Upper lobe of right lung (tissue), 1 donor: Measurements from ENCODE around the gene WBP2NL. TPM values are rescaled to one million over a fixed set of nuclear protein-coding genes. Genes with fewer than 3 reads are reported as not detected.

Experiments used
- ATAC-seq: fragments of 200-7000 bp; cut with Tn5 transposase; one replicate; pipeline ENCODE4 v1.9.1; 2020; ENCODE audit warnings: mild to moderate bottlenecking, moderate library complexity
- DNase-seq: peaks from one replicate; pipeline ENCODE4 v3.0.0-alpha.2; 2020
- H3K27ac ChIP-seq: fragments of 200-600 bp; one replicate; pipeline ENCODE4 v1.8.0; 2022
- H3K27me3 ChIP-seq: fragments of 200-600 bp; one replicate; pipeline ENCODE4 v1.8.0; 2022; ENCODE audit warnings: mild to moderate bottlenecking
- H3K36me3 ChIP-seq: fragments of 200-600 bp; one replicate; pipeline ENCODE4 v1.8.0; 2022
- H3K4me1 ChIP-seq: fragments of 200-600 bp; one replicate; pipeline ENCODE4 v1.8.0; 2022
- H3K4me3 ChIP-seq: fragments of 200-600 bp; one replicate; pipeline ENCODE4 v1.8.0; 2022; ENCODE audit warnings: mild to moderate bottlenecking
- H3K9me3 ChIP-seq: fragments of 200-600 bp; one replicate; pipeline ENCODE4 v1.8.0; 2022
- CTCF ChIP-seq: fragments of 200-600 bp; IDR thresholded peaks from one replicate; pipeline ENCODE4 v1.8.0; 2022; ENCODE audit warnings: antibody characterized with exemption
- intact Hi-C: fragments of 100-400 bp; cut with DNase I; formaldehyde crosslinking; loops from one replicate; pipeline ENCODE4 v1.11.0; 2022
- total RNA-seq: library from RNA; stranded (reverse); fragmentation: NEBNext Ultra II Directional; extraction: Animal tissue kit (Norgen Biotek cat#: 25700); gene quantifications from one replicate; pipeline ENCODE4 v1.2.1, GENCODE V29; 2021
- donor health status: DM: no; HTN: yes; CAD: no; lungs with severe emphysema.

Gene WBP2NL
- total RNA-seq, 1 donor from 2014 or later = 1.3 TPM

- Histone ChIP-seq H3K27ac (peak overlapping the region; percentile 90), H3K4me1 (peaks cover 41% of the 10 kb centered on the region), H3K36me3 (no peaks in the 10 kb centered on the region), H3K9me3 (no peaks in the 10 kb centered on the region), H3K4me3 (peak overlapping the region; percentile 65), H3K27me3 (no peaks in the 10 kb centered on the region)
- intact Hi-C loops = no loop called here
- no peak for TF ChIP-seq CTCF
- ATAC-seq (no peak), DNase-seq (no peak)
Measured at GRCh38 chr22:42074846-42075676, 76.5 kb downstream of the WBP2NL start.

- no peak for TF ChIP-seq CTCF
- intact Hi-C loops = no loop called here
- Histone ChIP-seq H3K27ac (no peak overlapping the region), H3K4me3 (no peak overlapping the region), H3K4me1 (peaks cover 39% of the 10 kb centered on the region), H3K27me3 (no peaks in the 10 kb centered on the region), H3K36me3 (no peaks in the 10 kb centered on the region), H3K9me3 (no peaks in the 10 kb centered on the region)
- ATAC-seq (no peak), DNase-seq (no peak)
Measured at GRCh38 chr22:42076764-42077485, 78.3 kb downstream of the WBP2NL start.

- peaks cover 6% of the 10 kb centered on the region for H3K36me3 ChIP-seq
- peaks cover 39% of the 10 kb centered on the region for H3K4me1 ChIP-seq
- H3K27ac ChIP-seq = no peak overlapping the region
- no peaks in the 10 kb centered on the region for H3K27me3 ChIP-seq
- intact Hi-C loops = no loop called here
- no peaks in the 10 kb centered on the region for H3K9me3 ChIP-seq
- TF ChIP-seq CTCF = no peak
- no peak overlapping the region for H3K4me3 ChIP-seq
- DNase-seq = no peak
- ATAC-seq = no peak
Measured at GRCh38 chr22:42077486-42078125, 79.0 kb downstream of the WBP2NL start.

Other genes starting within 250 kb of the WBP2NL start
- gene CCDC134, start 198.1 kb upstream of the WBP2NL start, total RNA-seq = 7.3 TPM
- 156 TPM for gene SREBF2, start 165.7 kb upstream of the WBP2NL start, total RNA-seq
- gene SHISA8, start 83.7 kb upstream of the WBP2NL start, total RNA-seq = not detected
- gene TNFRSF13C, start 72.0 kb upstream of the WBP2NL start, total RNA-seq = 0.23 TPM
- 1.3 TPM for gene CENPM, start 51.6 kb upstream of the WBP2NL start, total RNA-seq
- gene SEPTIN3, start 29.3 kb upstream of the WBP2NL start, total RNA-seq = 3.2 TPM
- 28.6 TPM for gene NAGA, start 72.0 kb downstream of the WBP2NL start, total RNA-seq
- gene PHETA2, start 75.5 kb downstream of the WBP2NL start, total RNA-seq = 15.4 TPM
- 113 TPM for gene SMDT1, start 80.9 kb downstream of the WBP2NL start, total RNA-seq
- 46.2 TPM for gene NDUFA6, start 92.0 kb downstream of the WBP2NL start, total RNA-seq
- gene CYP2D6, start 132.0 kb downstream of the WBP2NL start, total RNA-seq = 1.0 TPM